Measurements from ENCODE around the gene TINCR.

DNA sequence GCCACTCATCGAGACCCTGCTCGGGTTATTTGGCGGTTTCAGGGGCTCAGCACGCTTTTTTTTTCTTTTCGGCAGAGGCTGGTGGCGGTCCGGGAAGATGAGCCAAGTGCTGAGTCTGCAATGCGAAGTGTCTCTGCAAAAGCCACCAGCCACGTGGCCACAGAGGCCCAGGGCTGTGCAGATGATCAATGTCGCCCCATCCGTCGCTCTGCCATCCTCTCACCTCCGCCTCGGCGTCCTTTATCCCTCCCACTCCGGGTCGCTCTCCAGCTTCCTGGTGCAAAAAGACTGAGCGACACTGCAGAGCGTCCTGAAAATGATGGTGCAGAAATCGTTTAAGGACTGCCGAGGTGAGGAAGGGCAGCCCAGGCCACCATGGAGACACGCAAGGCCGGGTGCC, 55.0 kb downstream of the TINCR start:
- TF ChIP-seq FOXA1 (IDR thresholded peaks at IDR 0.05) = no peak
- TF ChIP-seq FOXM1 (IDR thresholded peaks at IDR 0.05; ENCODE audit: borderline replicate concordance) = no peak

All from HEK293T (cell line).